Prostate gland (tissue), 2 donors: ENCODE data around the gene MYEOV. TPM values are rescaled to one million over a fixed set of nuclear protein-coding genes. Genes with fewer than 3 reads are reported as not detected.

ENCODE experiments used
- DNase-seq: peaks from one replicate; pipeline ENCODE4 v3.0.0-alpha.2; 2019; ENCODE audit warnings: low spot score
- H3K27ac ChIP-seq, 2 donors: fragments of 200-600 bp; sonication (generic); 2 replicates each; pipeline ENCODE4 v1.5.1; 2017 to 2019
- H3K27me3 ChIP-seq: fragments of 200-600 bp; sonication (generic); replicated peaks from 2 replicates; pipeline ENCODE4 v1.5.1; 2019; ENCODE audit not compliant: insufficient read depth
- H3K36me3 ChIP-seq, 2 donors: fragments of 200-600 bp; sonication (generic); 1 replicate in 1 of 2; 2 replicates in 1 of 2; pipeline versions ENCODE4 v1.5.1 to v1.8.1; 2017 to 2019
- H3K4me1 ChIP-seq: fragments of 200-600 bp; sonication (generic); replicated peaks from 2 replicates; pipeline ENCODE4 v1.5.1; 2019
- H3K4me3 ChIP-seq, 2 donors: fragments of 200-600 bp; sonication (generic); 2 replicates each; pipeline ENCODE4 v1.5.1; 2017 to 2019
- H3K9me3 ChIP-seq: fragments of 200-600 bp; sonication (generic); 2 replicates; pipeline ENCODE4 v1.5.1; 2017
- CTCF ChIP-seq, 4 experiments: fragments of 200-600 bp in 2 of 4; fragments of 450-650 bp in 2 of 4; sonication (generic) in 2 of 4; IDR thresholded peaks; 1 replicate in 3 of 4; 2 replicates in 1 of 4; pipeline ENCODE4 v1.5.1; 2016 to 2019; ENCODE audit warnings: antibody characterized with exemption in 4 of 4, mild to moderate bottlenecking in 2 of 4, moderate library complexity in 2 of 4
- POLR2A ChIP-seq: fragments of 450-650 bp; IDR thresholded peaks from one replicate; pipeline ENCODE4 v1.6.1; 2016; ENCODE audit warnings: antibody characterized with exemption, mild to moderate bottlenecking
- POLR2AphosphoS5 ChIP-seq: sonication (generic); formaldehyde crosslinking; IDR thresholded peaks from one replicate; pipeline ENCODE4 v1.6.1; 2017; ENCODE audit warnings: antibody characterized with exemption
- WGBS: methylation state at CpG from one replicate; pipeline ENCODE4 v1.1.5; 2018; 5-methylcytosine and 5-hydroxymethylcytosine counted together
- intact Hi-C: fragments of 100-400 bp; cut with DNase I; formaldehyde crosslinking; loops from one replicate; pipeline ENCODE4 v1.14.2; 2022
- total RNA-seq, 2 donors: library from RNA; depleted of rRNA; stranded (reverse); fragments of >200 nt; gene quantifications; one replicate each; pipeline ENCODE4 v1.1.0, GENCODE V29; 2016

The MYEOV gene
- total RNA-seq, 2 donors from 2014 or later: 1.1 TPM; not detected in 1

GRCh38 chr11:69285091-69285490, 8.9 kb upstream of the MYEOV start:
- WGBS: 88% methylated on average over 11 of the region's 11 CpGs
- no peaks in the 10 kb centered on the region for H3K36me3 ChIP-seq
- TF ChIP-seq POLR2A (no peak), POLR2AphosphoS5 (no peak), CTCF (IDR thresholded peaks at IDR 0.05) (no peak)
- H3K27me3 ChIP-seq: no peaks in the 10 kb centered on the region
- H3K4me1 ChIP-seq: no peaks in the 10 kb centered on the region
- intact Hi-C loops: no loop called here
- no peak overlapping the region for H3K4me3 ChIP-seq
- no peak overlapping the region for H3K27ac ChIP-seq
- no peak for DNase-seq
- no peaks in the 10 kb centered on the region for H3K9me3 ChIP-seq

GRCh38 chr11:69285766-69286165, 8.2 kb upstream of the MYEOV start:
- WGBS: 93% methylated on average over 11 of the region's 11 CpGs
- Histone ChIP-seq H3K4me3 (no peak overlapping the region), H3K9me3 (no peaks in the 10 kb centered on the region), H3K36me3 (no peaks in the 10 kb centered on the region), H3K27me3 (no peaks in the 10 kb centered on the region), H3K27ac (no peak overlapping the region), H3K4me1 (no peaks in the 10 kb centered on the region)
- no peak for DNase-seq
- TF ChIP-seq POLR2A (no peak), CTCF (IDR thresholded peaks at IDR 0.05) (no peak), POLR2AphosphoS5 (no peak)
- intact Hi-C loops: no loop called here

GRCh38 chr11:69286374-69287371, 7.3 kb upstream of the MYEOV start:
- TF ChIP-seq POLR2A (no peak), POLR2AphosphoS5 (no peak), CTCF (IDR thresholded peaks at IDR 0.05) (no peak)

GRCh38 chr11:69287968-69288882, 5.7 kb upstream of the MYEOV start:
- WGBS: 72% methylated on average over 20 of the region's 20 CpGs
- Histone ChIP-seq H3K36me3 (no peaks in the 10 kb centered on the region), H3K4me1 (no peaks in the 10 kb centered on the region), H3K27ac (no peak overlapping the region), H3K4me3 (no peak overlapping the region), H3K27me3 (no peaks in the 10 kb centered on the region), H3K9me3 (no peaks in the 10 kb centered on the region)
- TF ChIP-seq POLR2A (no peak), POLR2AphosphoS5 (no peak), CTCF (IDR thresholded peaks at IDR 0.05) (no peak)
- no peak for DNase-seq
- intact Hi-C loops: no loop called here

More at GRCh38 chr11:69286374-69287371, 7.3 kb upstream of the MYEOV start:
- 79% methylated on average over 33 of the region's 38 CpGs for WGBS
- intact Hi-C loops: no loop called here
- Histone ChIP-seq H3K36me3 (no peaks in the 10 kb centered on the region), H3K27me3 (no peaks in the 10 kb centered on the region), H3K4me1 (no peaks in the 10 kb centered on the region), H3K27ac (no peak overlapping the region), H3K9me3 (no peaks in the 10 kb centered on the region), H3K4me3 (no peak overlapping the region)
- DNase-seq: no peak
